ENCODE data around the gene STX16.

GRCh38 chr20:58694241-58695083 lies 43.4 kb downstream of the STX16 start:
- TF ChIP-seq CTCF (IDR thresholded peaks at IDR 0.05) (no peak), POLR2A (IDR thresholded peaks at IDR 0.05) (no peak)
